ENCODE measurements around the gene RAPGEFL1. TPM values are rescaled to one million over a fixed set of nuclear protein-coding genes. Genes with fewer than 3 reads are reported as not detected.

Gene RAPGEFL1
- total RNA-seq, 1 donor from 2014 or later = 3.7 TPM

DNA sequence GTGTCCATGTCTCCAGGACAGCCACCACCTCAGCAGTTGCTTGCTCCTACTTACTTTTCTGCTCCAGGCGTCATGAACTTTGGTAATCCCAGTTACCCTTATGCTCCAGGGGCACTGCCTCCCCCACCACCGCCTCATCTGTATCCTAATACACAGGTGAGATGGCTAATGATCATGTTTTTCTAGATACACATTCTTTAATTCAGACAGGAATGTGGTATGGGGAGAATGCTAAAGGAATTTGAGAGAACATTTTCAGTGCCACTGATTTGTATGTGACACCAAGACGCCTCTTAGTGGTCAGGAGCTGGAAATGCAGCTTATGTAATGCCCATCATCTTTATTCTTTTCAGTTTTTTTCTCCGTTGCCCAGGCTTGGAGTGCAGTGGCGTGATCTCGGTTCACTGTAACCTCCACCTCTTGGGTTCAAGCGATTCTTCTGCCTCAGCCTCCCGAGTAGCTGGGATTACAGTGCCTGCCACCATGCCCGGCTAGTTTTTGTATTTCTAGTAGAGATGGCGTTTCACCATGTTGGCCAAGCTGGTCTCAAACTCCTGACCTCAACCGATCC is 8.9 kb upstream of the RAPGEFL1 start:
- Histone ChIP-seq H3K4me1 (peaks cover 13% of the 10 kb centered on the region), H3K4me3 (no peak overlapping the region), H3K27ac (replicated peaks) (peak overlapping the region; percentile 57), H3K36me3 (peaks cover 99% of the 10 kb centered on the region), H3K9me3 (replicated peaks) (no peaks in the 10 kb centered on the region), H3K27me3 (ENCODE audit: low read depth) (no peaks in the 10 kb centered on the region)
- intact Hi-C loops (cut with micrococcal nuclease) = loop anchor here (5.0 kb wide), 1 partner anchor 156 kb away; no protein-coding TSS in a partner anchor
- peak; percentile 86 for TF ChIP-seq CTCF (IDR thresholded peaks at IDR 0.05; ENCODE audit: borderline replicate concordance)
- DNase-seq = no peak

- intact Hi-C loops (cut with micrococcal nuclease) = no loop called here
- Histone ChIP-seq H3K36me3 (peaks cover 97% of the 10 kb centered on the region), H3K27me3 (ENCODE audit: low read depth) (no peaks in the 10 kb centered on the region), H3K4me1 (peaks cover 13% of the 10 kb centered on the region), H3K9me3 (replicated peaks) (no peaks in the 10 kb centered on the region), H3K27ac (replicated peaks) (no peak overlapping the region), H3K4me3 (no peak overlapping the region)
- no peak for TF ChIP-seq CTCF (IDR thresholded peaks at IDR 0.05; ENCODE audit: borderline replicate concordance)
- DNase-seq = no peak
Observed at GRCh38 chr17:40170325-40170724, 6.9 kb upstream of the RAPGEFL1 start.

DNA sequence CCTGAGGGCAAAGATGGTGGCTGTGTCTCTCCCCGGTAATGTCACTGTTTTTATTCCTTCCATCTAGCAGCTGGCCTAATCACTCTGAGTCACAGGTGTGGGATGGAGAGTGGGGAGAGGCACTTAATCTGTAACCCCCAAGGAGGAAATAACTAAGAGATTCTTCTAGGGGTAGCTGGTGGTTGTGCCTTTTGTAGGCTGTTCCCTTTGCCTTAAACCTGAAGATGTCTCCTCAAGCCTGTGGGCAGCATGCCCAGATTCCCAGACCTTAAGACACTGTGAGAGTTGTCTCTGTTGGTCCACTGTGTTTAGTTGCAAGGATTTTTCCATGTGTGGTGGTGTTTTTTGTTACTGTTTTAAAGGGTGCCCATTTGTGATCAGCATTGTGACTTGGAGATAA is 5.5 kb upstream of the RAPGEFL1 start:
- Histone ChIP-seq H3K27me3 (ENCODE audit: low read depth) (no peaks in the 10 kb centered on the region), H3K4me1 (peaks cover 16% of the 10 kb centered on the region), H3K27ac (replicated peaks) (no peak overlapping the region), H3K36me3 (peaks cover 92% of the 10 kb centered on the region), H3K4me3 (no peak overlapping the region), H3K9me3 (replicated peaks) (no peaks in the 10 kb centered on the region)
- no peak for DNase-seq
- intact Hi-C loops (cut with micrococcal nuclease) = no loop called here
- no peak for TF ChIP-seq CTCF (IDR thresholded peaks at IDR 0.05; ENCODE audit: borderline replicate concordance)

DNA sequence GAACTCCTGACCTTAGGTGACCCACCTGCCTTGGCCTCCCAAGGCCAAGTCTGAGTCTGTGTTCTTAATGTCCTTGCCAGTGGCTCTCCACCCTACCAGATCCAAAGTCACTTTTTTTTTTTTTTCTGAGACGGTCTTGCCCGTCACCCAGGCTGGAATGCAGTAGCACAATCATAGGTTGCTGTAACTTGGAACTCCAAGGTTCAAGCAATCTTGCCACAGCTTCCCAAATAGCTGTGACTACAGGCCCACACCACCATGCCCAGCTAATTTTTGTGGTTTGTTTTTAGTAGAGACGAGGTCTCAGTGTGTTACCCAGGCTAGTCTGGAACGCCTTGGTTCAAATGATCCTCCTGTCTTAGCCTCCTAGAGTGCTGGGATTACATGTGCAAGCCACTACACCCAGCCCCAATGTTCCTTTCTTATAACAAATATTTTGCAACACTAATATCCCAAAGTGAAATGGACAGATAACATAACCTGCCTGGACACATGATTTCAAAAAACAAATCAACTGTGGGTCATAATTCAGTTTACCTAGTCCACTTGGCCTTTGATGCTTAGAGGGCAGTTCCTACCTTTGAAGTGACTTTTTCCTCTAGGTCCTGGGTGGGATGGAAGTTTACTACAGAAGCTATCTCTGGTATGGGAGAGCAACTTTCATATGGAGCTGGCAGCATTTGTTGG is 4.0 kb upstream of the RAPGEFL1 start:
- H3K9me3 ChIP-seq (replicated peaks) = no peaks in the 10 kb centered on the region
- intact Hi-C loops (cut with micrococcal nuclease) = no loop called here
- no peak for TF ChIP-seq CTCF (IDR thresholded peaks at IDR 0.05; ENCODE audit: borderline replicate concordance)

DNA sequence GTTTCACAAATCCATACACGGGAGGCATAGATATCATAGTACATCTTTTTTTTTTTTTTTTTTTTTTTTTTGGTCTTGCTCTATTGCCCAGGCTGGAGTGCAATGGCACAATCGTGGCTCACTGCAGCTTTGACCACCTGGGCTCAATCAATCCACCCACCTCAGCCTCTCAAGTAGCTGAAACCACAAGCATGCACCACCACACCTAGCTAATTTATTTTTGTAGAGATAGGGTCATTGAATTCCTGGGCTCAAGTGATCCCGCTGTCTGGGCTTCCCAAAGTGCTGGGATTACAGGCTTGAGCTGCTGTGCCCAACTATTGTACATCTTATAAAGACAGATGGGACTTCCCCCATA is 3.5 kb upstream of the RAPGEFL1 start:
- intact Hi-C loops (cut with micrococcal nuclease) = no loop called here

More for the DNA sequence above, 4.0 kb upstream of the RAPGEFL1 start:
- Histone ChIP-seq H3K4me3 (no peak overlapping the region), H3K27me3 (ENCODE audit: low read depth) (no peaks in the 10 kb centered on the region), H3K4me1 (peaks cover 24% of the 10 kb centered on the region), H3K27ac (replicated peaks) (no peak overlapping the region), H3K36me3 (peaks cover 77% of the 10 kb centered on the region)
- no peak for DNase-seq

More for the DNA sequence above, 3.5 kb upstream of the RAPGEFL1 start:
- no peak for DNase-seq
- no peak overlapping the region for H3K27ac ChIP-seq (replicated peaks)
- H3K9me3 ChIP-seq (replicated peaks) = no peaks in the 10 kb centered on the region
- peaks cover 19% of the 10 kb centered on the region for H3K4me1 ChIP-seq
- H3K27me3 ChIP-seq (ENCODE audit: low read depth) = no peaks in the 10 kb centered on the region
- TF ChIP-seq CTCF (IDR thresholded peaks at IDR 0.05; ENCODE audit: borderline replicate concordance) = no peak
- H3K4me3 ChIP-seq = no peak overlapping the region
- H3K36me3 ChIP-seq = peaks cover 72% of the 10 kb centered on the region

Measured in left ventricle myocardium inferior (tissue), 1 donor.